Iris pigment epithelial cell (primary cell): ENCODE data around the gene SLC24A4.

Experiments used
- DNase-seq: peaks from one replicate; pipeline ENCODE4 v3.0.0-alpha.2; 2011; ENCODE audit warnings: low read depth

Gene SLC24A4

GRCh38 chr14:92316176-92316575 is 6.8 kb upstream of the SLC24A4 start:
- no peak for DNase-seq

GRCh38 chr14:92316937-92317336 is 6.0 kb upstream of the SLC24A4 start:
- DNase-seq: no peak

- DNase-seq: peak; percentile 65
Measured at GRCh38 chr14:92317511-92317910, 5.5 kb upstream of the SLC24A4 start.

GRCh38 chr14:92321701-92322100 is 1.3 kb upstream of the SLC24A4 start:
- DNase-seq: no peak

GRCh38 chr14:92322516-92322915 is 449 bp upstream of the SLC24A4 start:
- DNase-seq: no peak

GRCh38 chr14:92323916-92324818 is 1.2 kb downstream of the SLC24A4 start:
- no peak for DNase-seq

GRCh38 chr14:92325835-92326234 is 2.9 kb downstream of the SLC24A4 start:
- DNase-seq: no peak

GRCh38 chr14:92328664-92329255 is 5.8 kb downstream of the SLC24A4 start:
- no peak for DNase-seq

- DNase-seq: no peak
Measured at GRCh38 chr14:92334050-92334449, 11.1 kb downstream of the SLC24A4 start.

- DNase-seq: no peak
Measured at GRCh38 chr14:92336363-92336762, 13.4 kb downstream of the SLC24A4 start.

- no peak for DNase-seq
Measured at GRCh38 chr14:92339426-92339825, 16.5 kb downstream of the SLC24A4 start.

- no peak for DNase-seq
Measured at GRCh38 chr14:92340071-92340470, 17.1 kb downstream of the SLC24A4 start.

GRCh38 chr14:92340931-92341330 is 18.0 kb downstream of the SLC24A4 start:
- no peak for DNase-seq

- DNase-seq: no peak
Measured at GRCh38 chr14:92341791-92342190, 18.8 kb downstream of the SLC24A4 start.

GRCh38 chr14:92348154-92348553 is 25.2 kb downstream of the SLC24A4 start:
- DNase-seq: peak; percentile 12

GRCh38 chr14:92351750-92352149 is 28.8 kb downstream of the SLC24A4 start:
- DNase-seq: no peak

GRCh38 chr14:92352158-92352985 is 29.4 kb downstream of the SLC24A4 start:
- peak; percentile 52 for DNase-seq

GRCh38 chr14:92353447-92353846 is 30.5 kb downstream of the SLC24A4 start:
- peak; percentile 6 for DNase-seq

- no peak for DNase-seq
Measured at GRCh38 chr14:92356677-92357076, 33.7 kb downstream of the SLC24A4 start.

GRCh38 chr14:92360651-92361370 is 37.8 kb downstream of the SLC24A4 start:
- no peak for DNase-seq

GRCh38 chr14:92362781-92363235 is 39.8 kb downstream of the SLC24A4 start:
- DNase-seq: peak; percentile 21

- DNase-seq: no peak
Measured at GRCh38 chr14:92366237-92366636, 43.3 kb downstream of the SLC24A4 start.
